Measurements from ENCODE around the gene MED25.
A peak's percentile ranks its signal among the peaks of the same experiment; 100 is the strongest.
"Not testable (repeated sequence)": the region's sequence is repeated elsewhere in the genome, so short reads cannot be mapped to it uniquely, and the experiment has no call there.

MED25 gene

GRCh38 chr19:49812452-49812996 is 5.6 kb upstream of the MED25 start:
- no peak for DNase-seq
- intact Hi-C loops (cut with DNase I): no loop called here

- intact Hi-C loops (cut with DNase I): loop anchor here (1.0 kb wide), 1 partner anchor 64 kb away; the partner anchor contains the start of genes AKT1S1 and TBC1D17
- peak; percentile 95 to 100 (median 98) for DNase-seq
These were observed 4.9 kb upstream of the MED25 start, which contains the start of gene FUZ for GRCh38 chr19:49812997-49813861. Gene FUZ (minus strand): TSS chr19:49813292. CDS start chr19:49813106, 186 bp downstream.

GRCh38 chr19:49814010-49814409 is 4.1 kb upstream of the MED25 start:
- intact Hi-C loops (cut with DNase I): no loop called here

DNA sequence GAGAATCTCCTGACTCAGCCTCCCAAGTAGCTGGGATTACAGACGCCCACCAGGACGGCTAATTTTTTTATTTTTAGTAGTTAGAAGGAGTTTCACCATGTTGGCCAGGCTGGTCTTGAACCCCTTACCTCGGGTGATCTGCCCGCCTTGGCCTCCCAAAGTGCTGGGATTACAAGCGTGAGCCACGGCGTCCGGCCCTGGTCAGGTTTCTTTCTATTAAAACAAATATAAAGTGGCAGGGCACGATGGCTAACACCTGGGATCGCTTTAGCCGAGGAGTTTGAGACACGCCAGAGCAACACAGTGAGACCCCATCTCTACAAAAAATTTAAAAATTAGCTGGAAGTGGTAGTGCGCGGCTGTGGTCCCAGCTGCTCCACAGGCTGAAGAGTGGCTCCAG is 1.5 kb upstream of the MED25 start:
- no peak for DNase-seq
- intact Hi-C loops (cut with DNase I): loop anchor here (5.0 kb wide), 1 partner anchor 36 kb away; the partner anchor contains the start of gene PTOV1

More at GRCh38 chr19:49814010-49814409, 4.1 kb upstream of the MED25 start:
- no peak for DNase-seq

- no peak for DNase-seq
- intact Hi-C loops (cut with DNase I): loop anchor here (5.0 kb wide), 1 partner anchor 33 kb away; the partner anchor contains the start of gene PTOV1
These were observed 721 bp downstream of the MED25 start for GRCh38 chr19:49818649-49819370.

- DNase-seq: not testable (repeated sequence)
- intact Hi-C loops (cut with DNase I): loop anchor here (5.0 kb wide), 1 partner anchor 33 kb away; the partner anchor contains the start of gene PTOV1
These were observed 1.5 kb downstream of the MED25 start for GRCh38 chr19:49819452-49820115.

- intact Hi-C loops (cut with DNase I): no loop called here
These were observed 2.0 kb downstream of the MED25 start for GRCh38 chr19:49820125-49820524.

GRCh38 chr19:49823472-49823871 is 5.4 kb downstream of the MED25 start:
- no peak for DNase-seq
- intact Hi-C loops (cut with DNase I): no loop called here

More at GRCh38 chr19:49820125-49820524, 2.0 kb downstream of the MED25 start:
- DNase-seq: no peak

GRCh38 chr19:49824662-49825061 is 6.6 kb downstream of the MED25 start:
- no peak for DNase-seq
- intact Hi-C loops (cut with DNase I): no loop called here

DNA sequence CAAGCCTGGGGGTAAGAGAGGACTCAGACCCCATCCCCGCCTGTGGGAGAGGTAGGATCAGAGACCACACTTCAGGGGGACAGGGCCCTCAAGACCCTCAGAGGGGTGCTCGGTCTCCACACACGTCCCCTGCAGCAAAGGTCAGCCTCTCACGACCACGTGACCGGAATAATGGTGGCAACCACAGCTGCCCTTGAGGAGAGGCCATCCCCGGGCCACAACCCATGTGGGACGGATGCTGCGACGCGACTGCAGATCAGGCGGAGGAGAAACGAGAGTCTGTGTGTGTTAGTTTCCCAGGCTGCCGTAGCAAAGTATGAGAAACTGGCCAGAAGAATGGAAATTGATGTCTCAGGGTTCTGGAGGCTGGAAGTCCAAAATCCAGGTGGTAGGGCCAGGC is 8.9 kb downstream of the MED25 start:
- DNase-seq: no peak
- intact Hi-C loops (cut with DNase I): no loop called here

DNA sequence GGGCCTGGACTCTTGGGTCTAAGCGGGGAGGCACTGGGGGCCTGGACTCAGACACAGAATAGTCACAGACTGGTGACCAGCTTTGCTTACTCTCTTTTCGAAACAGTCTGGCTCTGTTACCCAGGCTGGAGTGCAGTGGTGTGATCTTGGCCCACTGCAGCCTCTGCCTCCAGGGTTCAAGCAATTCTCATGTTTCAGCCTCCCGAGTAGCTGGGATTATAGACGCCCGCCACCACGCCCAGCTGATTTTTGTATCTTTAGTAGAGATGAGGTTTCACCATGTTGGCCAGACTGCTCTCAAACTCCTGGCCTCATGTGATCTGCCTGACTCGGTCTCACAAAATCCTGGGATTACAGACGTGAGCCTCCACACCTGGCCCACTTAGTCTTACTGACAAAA is 11.1 kb downstream of the MED25 start:
- no peak for DNase-seq
- intact Hi-C loops (cut with DNase I): no loop called here

DNA sequence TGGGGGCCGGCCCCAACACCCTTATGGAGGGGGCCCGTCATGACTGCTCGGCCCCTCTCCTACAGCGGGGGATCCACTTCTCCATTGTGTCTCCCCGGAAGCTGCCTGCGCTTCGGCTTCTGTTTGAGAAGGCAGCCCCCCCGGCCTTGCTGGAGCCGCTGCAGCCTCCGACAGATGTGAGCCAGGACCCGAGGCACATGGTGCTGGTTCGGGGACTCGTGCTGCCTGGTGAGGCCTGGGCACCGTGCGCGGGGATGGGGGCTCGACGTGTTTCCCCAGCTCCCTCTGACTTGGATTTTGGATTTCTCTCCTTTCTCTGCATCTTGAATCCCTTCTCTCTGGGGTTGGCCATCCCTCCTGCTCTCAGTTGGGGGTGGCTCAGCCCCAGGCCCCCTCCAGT is 11.6 kb downstream of the MED25 start:
- intact Hi-C loops (cut with DNase I): no loop called here
- no peak for DNase-seq

GRCh38 chr19:49830766-49831165 is 12.7 kb downstream of the MED25 start:
- no peak for DNase-seq
- intact Hi-C loops (cut with DNase I): no loop called here

GRCh38 chr19:49831592-49831991 is 13.5 kb downstream of the MED25 start:
- DNase-seq: no peak
- intact Hi-C loops (cut with DNase I): no loop called here

DNA sequence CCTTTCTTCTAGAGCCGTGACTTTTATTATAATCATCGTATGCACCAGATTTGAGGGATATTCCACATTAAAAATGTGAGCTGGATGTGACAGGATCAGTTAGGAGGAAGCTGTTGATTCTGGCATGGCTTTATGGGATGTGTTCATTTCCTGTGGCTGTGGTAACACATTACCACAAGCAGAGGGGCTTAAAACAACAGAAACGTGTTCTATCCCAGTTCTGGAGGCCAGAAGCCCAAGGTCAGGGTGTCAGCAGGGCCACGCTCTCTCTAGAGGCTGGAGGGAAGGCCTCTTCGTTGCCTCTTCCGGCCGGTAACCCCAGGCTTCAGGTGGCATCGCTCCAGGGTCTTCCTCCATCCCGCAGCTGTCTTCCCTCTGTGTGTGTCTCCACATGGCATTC is 14.5 kb downstream of the MED25 start:
- intact Hi-C loops (cut with DNase I): no loop called here
- no peak for DNase-seq

DNA sequence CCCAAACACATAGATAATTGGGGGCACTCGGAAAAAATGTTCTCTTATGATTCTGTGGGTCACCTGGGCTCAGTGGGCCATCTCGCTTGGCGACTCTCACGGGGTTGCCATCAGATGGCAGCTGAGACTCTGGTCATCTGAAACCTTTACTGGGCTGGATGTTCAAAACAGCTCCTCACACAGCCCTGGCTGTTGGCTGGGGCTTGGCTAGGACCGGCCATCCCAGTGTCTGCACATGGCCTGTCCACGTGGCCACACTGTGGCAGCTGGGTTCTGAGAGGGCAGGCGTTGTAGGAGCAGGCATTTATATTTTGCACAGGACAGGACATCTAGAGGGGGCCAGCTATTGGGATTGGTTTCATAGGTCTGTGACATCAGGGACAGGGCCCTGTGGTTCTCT is 15.5 kb downstream of the MED25 start:
- DNase-seq: peak in 1 of 10 donors; percentile 43
- intact Hi-C loops (cut with DNase I): no loop called here

DNA sequence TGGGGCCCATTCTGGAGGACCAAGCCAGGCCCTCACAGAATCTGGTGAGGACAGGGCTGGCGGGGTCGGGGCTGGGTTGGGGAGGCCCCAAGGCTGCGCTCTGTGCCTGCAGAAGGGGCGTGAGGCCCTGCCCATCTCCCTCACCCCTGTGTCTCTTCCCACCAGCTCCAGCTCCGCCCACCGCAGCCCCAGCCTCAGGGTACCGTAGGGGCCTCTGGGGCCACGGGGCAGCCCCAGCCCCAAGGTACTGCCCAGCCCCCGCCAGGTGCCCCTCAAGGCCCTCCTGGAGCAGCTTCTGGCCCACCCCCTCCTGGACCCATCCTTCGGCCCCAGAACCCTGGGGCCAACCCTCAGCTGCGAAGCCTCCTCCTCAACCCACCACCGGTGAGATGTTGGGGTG is 17.5 kb downstream of the MED25 start:
- intact Hi-C loops (cut with DNase I): no loop called here

DNA sequence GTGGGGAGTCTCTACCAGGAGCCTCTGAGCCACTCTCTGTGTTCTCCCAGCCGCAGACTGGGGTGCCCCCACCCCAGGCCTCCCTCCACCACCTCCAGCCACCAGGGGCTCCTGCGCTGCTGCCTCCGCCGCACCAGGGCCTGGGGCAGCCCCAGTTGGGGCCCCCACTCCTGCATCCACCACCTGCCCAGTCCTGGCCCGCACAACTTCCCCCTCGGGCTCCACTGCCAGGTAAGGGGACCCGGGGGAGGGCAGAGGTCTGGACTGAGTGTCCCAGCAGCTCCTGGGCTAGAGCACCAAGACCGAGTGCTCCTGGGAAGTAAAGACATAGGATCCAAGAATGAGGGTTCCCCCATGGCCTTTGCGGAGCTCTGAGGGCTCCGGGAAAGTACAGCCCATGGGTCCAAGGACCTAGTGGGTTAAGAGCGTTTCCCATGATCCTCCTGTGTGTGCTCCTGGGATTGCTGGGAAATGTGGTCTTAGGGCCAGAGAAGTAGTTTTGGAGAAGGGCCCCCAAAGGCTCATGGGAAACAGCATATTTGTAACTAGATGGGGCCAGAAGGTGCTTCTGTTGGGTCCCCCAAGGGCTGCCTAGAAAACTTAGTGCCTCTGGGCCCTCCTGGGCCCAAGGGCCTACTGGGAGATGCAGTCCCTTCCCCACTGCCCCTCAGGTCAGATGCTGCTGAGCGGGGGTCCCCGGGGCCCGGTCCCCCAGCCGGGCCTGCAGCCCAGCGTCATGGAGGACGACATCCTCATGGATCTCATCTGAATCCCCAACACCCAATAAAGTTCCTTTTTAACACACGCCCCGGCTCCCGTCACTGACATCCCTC is 18.3 kb downstream of the MED25 start:
- peak in 1 of 10 donors; percentile 46 for DNase-seq
- intact Hi-C loops (cut with DNase I): no loop called here

More for the DNA sequence above, 17.5 kb downstream of the MED25 start:
- DNase-seq: no peak

GRCh38 chr19:49837009-49837310 is 18.9 kb downstream of the MED25 start:
- DNase-seq: no peak
- intact Hi-C loops (cut with DNase I): no loop called here

DNA sequence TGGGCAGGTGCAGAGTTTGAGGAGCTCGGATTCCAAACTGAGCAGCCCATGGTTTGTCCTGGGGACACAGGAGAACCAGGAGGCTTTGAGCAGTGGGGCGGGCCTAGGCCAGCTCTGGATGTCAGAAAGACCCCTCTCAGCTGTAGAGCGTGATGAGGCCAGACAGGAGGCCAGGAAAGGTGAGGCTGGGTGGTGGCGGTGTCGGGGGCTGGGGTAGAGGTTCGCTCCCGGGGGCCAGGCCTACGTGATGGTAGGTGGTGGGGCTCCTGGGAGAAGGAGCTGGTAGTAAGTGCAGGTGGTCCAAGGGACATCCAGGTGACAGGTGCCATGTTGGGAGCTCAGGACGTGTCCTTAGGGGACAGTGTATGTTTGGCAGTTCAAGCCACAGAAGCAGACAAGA is 19.3 kb downstream of the MED25 start:
- no peak for DNase-seq
- intact Hi-C loops (cut with DNase I): no loop called here
